Spleen (tissue), 7 donors: Measurements from ENCODE around the gene KCNE1.
"Not testable (repeated sequence)": the region's sequence is repeated elsewhere in the genome, so short reads cannot be mapped to it uniquely, and the experiment has no call there.

ENCODE experiments used
- POLR2A ChIP-seq, 3 donors: fragments of 450-650 bp; IDR thresholded peaks; one replicate each; pipeline ENCODE4 v1.5.1; 2017; ENCODE audit warnings: antibody characterized with exemption in 3 of 3, mild to moderate bottlenecking in 1 of 3
- POLR2AphosphoS5 ChIP-seq, 3 donors: sonication (generic); formaldehyde crosslinking; IDR thresholded peaks; one replicate each; pipeline ENCODE4 v1.5.1; 2017; ENCODE audit warnings: antibody characterized with exemption in 3 of 3
- TF ChIP-seq, protein P1 (sequence below), 11 experiments: fragments of 200-600 bp in 7 of 11; fragments of 450-650 bp in 4 of 11; sonication (generic) in 4 of 11; IDR thresholded peaks in 8 of 11; conservative IDR thresholded peaks in 3 of 11; 1 replicate in 7 of 11; 2 replicates in 4 of 11; pipeline versions ENCODE4 v1.4.0 to v1.8.0; 2016 to 2021; ENCODE audit warnings: antibody characterized with exemption in 11 of 11, inconsistent platforms in 4 of 11, mild to moderate bottlenecking in 1 of 11
- donor health status: DM: no; HTN: no; CAD: no; lungs with moderate emphysema.
- donor health status: DM: no; HTN: no; CAD: no.
- donor health status: DM: no; HTN: no; CAD: no.

DNA sequence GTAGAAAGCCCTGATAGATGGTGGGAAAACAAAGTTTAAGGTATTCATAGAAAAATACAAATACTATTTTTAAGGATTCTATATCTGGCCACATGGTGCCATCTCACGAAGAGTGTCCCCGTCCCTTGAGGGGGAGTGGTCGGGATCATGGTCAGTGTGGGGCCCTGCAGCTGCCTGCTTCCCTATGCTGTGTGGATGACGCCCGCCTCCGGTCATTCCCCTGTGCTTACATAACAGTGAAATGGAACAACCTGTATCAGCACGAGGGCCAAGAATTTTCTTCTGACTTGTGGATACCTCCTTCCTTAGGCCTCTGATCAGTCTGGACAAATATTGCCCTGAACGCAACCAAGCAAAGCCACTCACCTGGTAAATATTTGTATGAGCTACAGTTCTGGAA, 84.7 kb downstream of the KCNE1 start:
- TF ChIP-seq POLR2A, POLR2AphosphoS5 (IDR thresholded peaks at IDR 0.05): not testable (repeated sequence)
- TF ChIP-seq, protein P1, sequence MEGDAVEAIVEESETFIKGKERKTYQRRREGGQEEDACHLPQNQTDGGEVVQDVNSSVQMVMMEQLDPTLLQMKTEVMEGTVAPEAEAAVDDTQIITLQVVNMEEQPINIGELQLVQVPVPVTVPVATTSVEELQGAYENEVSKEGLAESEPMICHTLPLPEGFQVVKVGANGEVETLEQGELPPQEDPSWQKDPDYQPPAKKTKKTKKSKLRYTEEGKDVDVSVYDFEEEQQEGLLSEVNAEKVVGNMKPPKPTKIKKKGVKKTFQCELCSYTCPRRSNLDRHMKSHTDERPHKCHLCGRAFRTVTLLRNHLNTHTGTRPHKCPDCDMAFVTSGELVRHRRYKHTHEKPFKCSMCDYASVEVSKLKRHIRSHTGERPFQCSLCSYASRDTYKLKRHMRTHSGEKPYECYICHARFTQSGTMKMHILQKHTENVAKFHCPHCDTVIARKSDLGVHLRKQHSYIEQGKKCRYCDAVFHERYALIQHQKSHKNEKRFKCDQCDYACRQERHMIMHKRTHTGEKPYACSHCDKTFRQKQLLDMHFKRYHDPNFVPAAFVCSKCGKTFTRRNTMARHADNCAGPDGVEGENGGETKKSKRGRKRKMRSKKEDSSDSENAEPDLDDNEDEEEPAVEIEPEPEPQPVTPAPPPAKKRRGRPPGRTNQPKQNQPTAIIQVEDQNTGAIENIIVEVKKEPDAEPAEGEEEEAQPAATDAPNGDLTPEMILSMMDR (IDR thresholded peaks at IDR 0.05 in 8 of 11, conservative IDR thresholded peaks at IDR 0.05 in 3 of 11), result not testable (repeated sequence)
